DMS53 treated with DMSO at 0.1 percent for 48 hours (cell line): ENCODE data around the gene METTL22.

ENCODE experiments used
- DNase-seq: peaks from one replicate; lab custom pipeline; 2025; ENCODE audit not compliant: unreplicated experiment; lab: John Stamatoyannopoulos, UW

Gene METTL22

GRCh38 chr16:8591451-8591850, 30.0 kb upstream of the METTL22 start:
- no peak for DNase-seq

GRCh38 chr16:8594149-8594666, 27.3 kb upstream of the METTL22 start:
- DNase-seq, result no peak

- DNase-seq, result no peak
Measured at GRCh38 chr16:8595783-8596182, 25.7 kb upstream of the METTL22 start.

GRCh38 chr16:8596581-8596980, 24.9 kb upstream of the METTL22 start:
- no peak for DNase-seq

GRCh38 chr16:8600144-8600775, 21.2 kb upstream of the METTL22 start:
- no peak for DNase-seq

GRCh38 chr16:8605554-8605953, 15.9 kb upstream of the METTL22 start:
- DNase-seq, result no peak

GRCh38 chr16:8607214-8607613, 14.3 kb upstream of the METTL22 start:
- no peak for DNase-seq

- no peak for DNase-seq
Measured at GRCh38 chr16:8611122-8611521, 10.4 kb upstream of the METTL22 start.

GRCh38 chr16:8611886-8612600, 9.5 kb upstream of the METTL22 start:
- DNase-seq, result no peak

GRCh38 chr16:8614435-8615029, 7.0 kb upstream of the METTL22 start:
- no peak for DNase-seq

- DNase-seq, result no peak
Measured at GRCh38 chr16:8619671-8620370, 1.7 kb upstream of the METTL22 start.

- no peak for DNase-seq
Measured at GRCh38 chr16:8620535-8620934, 963 bp upstream of the METTL22 start.

GRCh38 chr16:8621222-8621571, 301 bp upstream of the METTL22 start:
- no peak for DNase-seq

- no peak for DNase-seq
Measured at GRCh38 chr16:8622315-8622656, 788 bp downstream of the METTL22 start.

GRCh38 chr16:8623634-8624033, 2.1 kb downstream of the METTL22 start:
- DNase-seq, result no peak

- DNase-seq, result no peak
Measured at GRCh38 chr16:8625491-8626087, 4.1 kb downstream of the METTL22 start.

- DNase-seq, result no peak
Measured at GRCh38 chr16:8626946-8627345, 5.4 kb downstream of the METTL22 start.

GRCh38 chr16:8627456-8627855, 6.0 kb downstream of the METTL22 start:
- DNase-seq, result no peak

- no peak for DNase-seq
Measured at GRCh38 chr16:8628981-8629725, 7.7 kb downstream of the METTL22 start.

- DNase-seq, result no peak
Measured at GRCh38 chr16:8630255-8630953, 8.9 kb downstream of the METTL22 start.
